Measurements from ENCODE around the gene TMEM185B. TPM values are rescaled to one million over a fixed set of nuclear protein-coding genes. Genes with fewer than 3 reads are reported as not detected.

Gene TMEM185B
- total and polyA plus RNA-seq, 2 of the 4 experiments (the other 2 are of a cell fraction) = 17.7 to 26.1 TPM

- no peak for TF ChIP-seq USF2 (IDR thresholded peaks at IDR 0.05; ENCODE audit: low read depth, low read length)
Observed at GRCh38 chr2:120208381-120209353, 14.5 kb downstream of the TMEM185B start (continued).

- Histone ChIP-seq H3K14ac (replicated peaks; ENCODE audit: low read depth, low read length) (no peak overlapping the region), H3K4ac (ENCODE audit: low read depth, low read length) (no peak overlapping the region), H2AK5ac (ENCODE audit: low read depth, low read length) (no peak overlapping the region), H3K18ac (ENCODE audit: low read depth, low read length) (no peak overlapping the region), H3K56ac (ENCODE audit: extremely low read depth, insufficient read depth, low read length) (no peak overlapping the region), H2BK120ac (ENCODE audit: low read depth, low read length) (no peak overlapping the region), H4K5ac (ENCODE audit: low read depth, low read length) (no peak overlapping the region), H3K23ac (ENCODE audit: low read depth, low read length) (no peak overlapping the region), H3K9ac (ENCODE audit: low read depth, low read length) (no peak overlapping the region), H2BK20ac (ENCODE audit: low read depth, low read length) (no peak overlapping the region), H3K27me3 (ENCODE audit: control insufficient read depth, insufficient read depth, low read length) (peaks cover 2% of the 10 kb centered on the region; the same call in 1 of the 2 replicates), H3K9me1 (ENCODE audit: insufficient read depth, low read length) (no peaks in the 10 kb centered on the region), H3K9me3 (ENCODE audit: control insufficient read depth, insufficient read depth, low read length) (no peaks in the 10 kb centered on the region), H3K4me1 (ENCODE audit: control insufficient read depth, insufficient read depth, low read length) (no peaks in the 10 kb centered on the region), H2BK5ac (ENCODE audit: low read depth, low read length, poor library complexity, severe bottlenecking) (no peak overlapping the region), H4K20me1 (ENCODE audit: insufficient read depth, low read length) (no peaks in the 10 kb centered on the region; the same call in 1 of the 2 replicates), H3K4me2 (ENCODE audit: low read depth, low read length) (no peak overlapping the region), H3K36me3 (ENCODE audit: control insufficient read depth, insufficient read depth, low read length) (no peaks in the 10 kb centered on the region), H3K79me1 (ENCODE audit: low read depth in 1 of 2, low read length in 2 of 2) (no peaks in the 10 kb centered on the region), H4K91ac (ENCODE audit: insufficient read depth, low read depth, low read length) (no peak overlapping the region), H3K4me3 (ENCODE audit: insufficient read depth, low read depth, low read length) (no peak overlapping the region), H2AFZ (replicated peaks; ENCODE audit: low read length, poor library complexity) (peak overlapping the region; percentile 34), H2AK9ac (replicated peaks; ENCODE audit: low read depth, low read length, poor library complexity) (peak overlapping the region; percentile 23), H3K27ac (ENCODE audit: insufficient read depth, low read length) (no peak overlapping the region), H4K8ac (ENCODE audit: low read depth in 2 of 2, low read length in 2 of 2) (no peak overlapping the region), H2BK15ac (ENCODE audit: low read depth, low read length) (no peak overlapping the region)
- ATAC-seq (ENCODE audit: low read depth) = no peak; the same call in 1 of the 2 replicates
- POLR2A ChIA-PET (ENCODE audit: unreplicated experiment) = no interaction called here
- intact Hi-C loops (cut with micrococcal nuclease) = no loop called here
- TF ChIP-seq SMC3 (IDR thresholded peaks at IDR 0.05; ENCODE audit: low read depth, low read length) (peak; percentile 28; the same call in 1 of the 2 replicates), POLR2A (IDR thresholded peaks at IDR 0.05; ENCODE audit: low read depth, low read length) (no peak), RAD21 (IDR thresholded peaks at IDR 0.05; ENCODE audit: low read length) (peak; percentile 37; the same call in 1 of the 2 replicates)
- TF ChIP-seq, protein P1, sequence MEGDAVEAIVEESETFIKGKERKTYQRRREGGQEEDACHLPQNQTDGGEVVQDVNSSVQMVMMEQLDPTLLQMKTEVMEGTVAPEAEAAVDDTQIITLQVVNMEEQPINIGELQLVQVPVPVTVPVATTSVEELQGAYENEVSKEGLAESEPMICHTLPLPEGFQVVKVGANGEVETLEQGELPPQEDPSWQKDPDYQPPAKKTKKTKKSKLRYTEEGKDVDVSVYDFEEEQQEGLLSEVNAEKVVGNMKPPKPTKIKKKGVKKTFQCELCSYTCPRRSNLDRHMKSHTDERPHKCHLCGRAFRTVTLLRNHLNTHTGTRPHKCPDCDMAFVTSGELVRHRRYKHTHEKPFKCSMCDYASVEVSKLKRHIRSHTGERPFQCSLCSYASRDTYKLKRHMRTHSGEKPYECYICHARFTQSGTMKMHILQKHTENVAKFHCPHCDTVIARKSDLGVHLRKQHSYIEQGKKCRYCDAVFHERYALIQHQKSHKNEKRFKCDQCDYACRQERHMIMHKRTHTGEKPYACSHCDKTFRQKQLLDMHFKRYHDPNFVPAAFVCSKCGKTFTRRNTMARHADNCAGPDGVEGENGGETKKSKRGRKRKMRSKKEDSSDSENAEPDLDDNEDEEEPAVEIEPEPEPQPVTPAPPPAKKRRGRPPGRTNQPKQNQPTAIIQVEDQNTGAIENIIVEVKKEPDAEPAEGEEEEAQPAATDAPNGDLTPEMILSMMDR (conservative IDR thresholded peaks at IDR 0.05; ENCODE audit: low read depth, low read length) = peak; percentile 42
- dilution Hi-C loops (cut with HindIII; ENCODE audit: low sequenced_read_pairs, unreplicated experiment) = no loop called here
- BruUV-seq (replicated peaks) = no TSS peak
- DNase-seq = no peak
- CTCF ChIA-PET = no interaction called here
- WGBS, 2 experiments (ENCODE audit: extremely low coverage in 2 of 2, insufficient read length in 1 of 2) = 39% methylated on average over 5 of the region's 8 CpGs; no CpG with 5 or more reads in 1 of the 2 experiments
- in situ Hi-C loops (cut with MboI; ENCODE audit: low sequenced_read_pairs) = no loop called here
Observed at GRCh38 chr2:120206022-120206581, 17.1 kb downstream of the TMEM185B start.

Data from IMR-90 (cell line).